Muscle layer of duodenum (tissue), 2 donors: Measurements from ENCODE around the gene FBLN7.
A peak's percentile ranks its signal among the peaks of the same experiment; 100 is the strongest.
"Not testable (repeated sequence)": the region's sequence is repeated elsewhere in the genome, so short reads cannot be mapped to it uniquely, and the experiment has no call there.

Source experiments
- H3K27ac ChIP-seq: one replicate; pipeline ENCODE4 v1.7.0; 2013; ENCODE audit warnings: mild to moderate bottlenecking, low read length
- H3K27me3 ChIP-seq: one replicate; pipeline ENCODE4 v1.7.0; 2013; ENCODE audit warnings: low read depth, mild to moderate bottlenecking, control low read depth, low read length
- H3K36me3 ChIP-seq, 2 donors: one replicate each; pipeline ENCODE4 v1.7.0; 2013; ENCODE audit warnings: low read length in 2 of 2, control low read depth in 1 of 2, mild to moderate bottlenecking in 1 of 2; ENCODE audit not compliant: insufficient read depth in 2 of 2, control insufficient read depth in 1 of 2
- H3K4me1 ChIP-seq, 2 donors: one replicate each; pipeline ENCODE4 v1.7.0; 2013; ENCODE audit warnings: low read length in 2 of 2, mild to moderate bottlenecking in 2 of 2, control low read depth in 1 of 2, moderate library complexity in 1 of 2; ENCODE audit not compliant: insufficient read depth in 2 of 2, control insufficient read depth in 1 of 2
- H3K4me3 ChIP-seq, 2 donors: one replicate each; pipeline ENCODE4 v1.7.0; 2013; ENCODE audit warnings: low read length in 2 of 2, low read depth in 1 of 2, mild to moderate bottlenecking in 1 of 2
- H3K9me3 ChIP-seq, 2 donors: one replicate each; pipeline ENCODE4 v1.7.0; 2013; ENCODE audit warnings: low read length in 2 of 2, control low read depth in 1 of 2, mild to moderate bottlenecking in 1 of 2; ENCODE audit not compliant: control insufficient read depth in 1 of 2
- donor health status: healthy.

FBLN7 gene

GRCh38 chr2:112118148-112118547 lies 20.0 kb upstream of the FBLN7 start:
- Histone ChIP-seq H3K4me1 (no peaks in the 10 kb centered on the region), H3K27me3 (no peaks in the 10 kb centered on the region), H3K36me3 (peaks cover 4 to 18% of the 10 kb centered on the region in 2 donors), H3K4me3 (no peak overlapping the region), H3K9me3 (no peaks in the 10 kb centered on the region), H3K27ac (no peak overlapping the region)

- Histone ChIP-seq H3K9me3 (no peaks in the 10 kb centered on the region), H3K36me3 (peaks cover 3 to 14% of the 10 kb centered on the region in 2 donors), H3K4me3 (no peak overlapping the region), H3K27me3 (no peaks in the 10 kb centered on the region), H3K27ac (no peak overlapping the region), H3K4me1 (no peaks in the 10 kb centered on the region)
Observed at GRCh38 chr2:112121682-112122254, 16.4 kb upstream of the FBLN7 start.

GRCh38 chr2:112129060-112129459 lies 9.1 kb upstream of the FBLN7 start:
- H3K27me3 ChIP-seq = no peaks in the 10 kb centered on the region
- no peaks in the 10 kb centered on the region for H3K4me1 ChIP-seq
- peaks cover 0 to 5% of the 10 kb centered on the region in 2 donors for H3K9me3 ChIP-seq
- H3K27ac ChIP-seq = no peak overlapping the region
- H3K36me3 ChIP-seq = no peaks in the 10 kb centered on the region
- no peak overlapping the region for H3K4me3 ChIP-seq

GRCh38 chr2:112133344-112133743 lies 4.8 kb upstream of the FBLN7 start:
- Histone ChIP-seq H3K27me3 (peaks cover 6% of the 10 kb centered on the region), H3K36me3 (no peaks in the 10 kb centered on the region), H3K9me3 (peaks cover 0 to 5% of the 10 kb centered on the region in 2 donors), H3K4me1 (peaks cover 0 to 6% of the 10 kb centered on the region in 2 donors), H3K27ac (no peak overlapping the region), H3K4me3 (no peak overlapping the region)

- Histone ChIP-seq H3K27me3 (peaks cover 6% of the 10 kb centered on the region), H3K4me1 (peaks cover 0 to 6% of the 10 kb centered on the region in 2 donors), H3K27ac (no peak overlapping the region), H3K9me3 (peaks cover 0 to 5% of the 10 kb centered on the region in 2 donors), H3K4me3 (no peak overlapping the region), H3K36me3 (no peaks in the 10 kb centered on the region)
Observed at GRCh38 chr2:112134120-112134519, 4.1 kb upstream of the FBLN7 start.

DNA sequence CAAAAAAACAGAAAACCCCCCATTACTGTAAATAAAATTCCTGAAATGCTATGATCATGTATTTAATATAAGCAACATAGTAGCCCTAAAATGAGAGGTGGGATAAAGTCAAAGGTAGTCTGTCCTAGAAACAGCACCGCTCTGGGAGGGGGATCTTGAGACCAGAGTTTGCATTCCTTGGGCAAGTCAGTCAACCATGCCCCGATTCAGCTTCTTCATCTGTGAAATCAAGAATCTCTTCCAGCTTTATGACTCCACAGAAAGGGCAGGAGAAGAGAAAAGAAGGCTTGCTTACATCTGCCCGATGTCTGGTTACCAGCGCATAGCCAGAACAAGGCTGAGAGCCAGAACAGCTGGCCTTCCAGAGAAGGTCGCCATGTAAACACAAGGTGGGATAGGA lies 2.1 kb upstream of the FBLN7 start:
- Histone ChIP-seq H3K4me1 (peaks cover 0 to 6% of the 10 kb centered on the region in 2 donors), H3K27me3 (peaks cover 6% of the 10 kb centered on the region), H3K27ac (no peak overlapping the region), H3K36me3 (no peaks in the 10 kb centered on the region), H3K9me3 (peaks cover 0 to 5% of the 10 kb centered on the region in 2 donors), H3K4me3 (no peak overlapping the region)

GRCh38 chr2:112137516-112138158 lies 548 bp upstream of the FBLN7 start:
- H3K27ac ChIP-seq = no peak overlapping the region
- H3K9me3 ChIP-seq = peaks cover 0 to 2% of the 10 kb centered on the region in 2 donors
- peaks cover 6% of the 10 kb centered on the region for H3K27me3 ChIP-seq
- H3K4me1 ChIP-seq = peaks cover 0 to 6% of the 10 kb centered on the region in 2 donors
- H3K4me3 ChIP-seq = peak overlapping the region; percentile 72 to 73
- no peaks in the 10 kb centered on the region for H3K36me3 ChIP-seq

- H3K36me3 ChIP-seq, H3K27ac ChIP-seq, H3K27me3 ChIP-seq, H3K9me3 ChIP-seq, H3K4me1 ChIP-seq: not testable (repeated sequence)
- peak overlapping the region in 1 of 2 donors; percentile 72 for H3K4me3 ChIP-seq
Observed at GRCh38 chr2:112139033-112139614, 939 bp downstream of the FBLN7 start.

- not testable (repeated sequence) for H3K27ac ChIP-seq, H3K4me1 ChIP-seq
- H3K4me3 ChIP-seq = peak overlapping the region in 1 of 2 donors; percentile 44
Observed at GRCh38 chr2:112139661-112140204, 1.5 kb downstream of the FBLN7 start.

DNA sequence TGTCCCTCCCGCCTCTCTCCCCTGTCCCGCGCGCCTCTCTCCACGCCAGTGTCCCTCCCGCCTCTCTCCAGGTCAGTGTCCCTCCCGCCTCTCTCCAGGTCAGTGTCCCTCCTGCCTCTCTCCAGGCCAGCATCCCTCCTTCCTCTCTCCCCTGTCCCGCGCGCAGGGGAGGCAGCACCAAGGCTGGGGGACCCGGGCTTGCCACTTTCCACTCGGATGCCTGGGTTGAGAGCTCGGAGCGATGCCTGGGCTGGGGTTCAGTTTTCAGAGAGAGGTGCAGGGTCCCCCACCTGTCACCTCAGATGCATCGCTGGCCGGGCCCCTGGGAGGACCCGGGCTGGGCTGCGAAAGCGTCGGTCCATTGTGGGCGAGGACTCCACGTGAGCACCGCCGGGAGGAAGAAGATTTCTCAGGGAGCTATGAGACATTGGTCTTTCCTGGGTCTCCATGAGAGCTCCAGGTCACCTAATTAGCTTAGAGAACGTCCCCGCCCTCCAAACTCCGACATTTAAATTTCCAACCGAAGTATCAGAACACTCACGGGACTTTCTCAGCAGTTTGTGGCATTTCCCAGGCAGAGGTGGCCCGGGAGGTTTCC lies 2.1 kb downstream of the FBLN7 start:
- Histone ChIP-seq H3K4me1 (peaks cover 0 to 6% of the 10 kb centered on the region in 2 donors), H3K9me3 (no peaks in the 10 kb centered on the region), H3K36me3 (no peaks in the 10 kb centered on the region), H3K27ac (no peak overlapping the region), H3K4me3 (peak overlapping the region in 1 of 2 donors; percentile 44), H3K27me3 (peaks cover 6% of the 10 kb centered on the region)

More at GRCh38 chr2:112139661-112140204, 1.5 kb downstream of the FBLN7 start:
- not testable (repeated sequence) for H3K9me3 ChIP-seq, H3K27me3 ChIP-seq, H3K36me3 ChIP-seq

GRCh38 chr2:112140899-112141625 lies 2.9 kb downstream of the FBLN7 start:
- peaks cover 0 to 6% of the 10 kb centered on the region in 2 donors for H3K4me1 ChIP-seq
- no peaks in the 10 kb centered on the region for H3K9me3 ChIP-seq
- no peaks in the 10 kb centered on the region for H3K36me3 ChIP-seq
- H3K27me3 ChIP-seq = peaks cover 6% of the 10 kb centered on the region
- H3K27ac ChIP-seq = no peak overlapping the region
- H3K4me3 ChIP-seq = no peak overlapping the region
